ENCODE measurements around the gene IL4.

IL4 gene

DNA sequence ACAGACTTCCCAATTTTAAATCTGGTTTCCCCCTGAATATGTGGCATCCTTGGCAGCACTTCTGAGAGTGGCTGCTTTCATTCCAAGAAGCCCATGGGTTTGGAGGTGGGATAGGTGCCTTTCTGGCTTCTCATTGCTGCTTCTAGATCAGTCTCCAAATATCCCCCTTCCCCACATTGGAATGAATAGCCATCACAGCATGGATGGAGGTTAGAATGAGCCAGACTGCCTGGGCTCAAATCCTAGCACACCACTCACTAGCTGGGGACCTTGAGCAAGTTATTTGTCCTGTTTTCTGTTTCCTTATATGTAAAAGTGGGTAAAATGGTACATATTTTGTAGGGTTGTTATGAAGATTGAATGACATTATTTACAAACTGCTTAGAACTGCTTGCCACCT lies 29.6 kb upstream of the IL4 start:
- TF ChIP-seq, protein P1, sequence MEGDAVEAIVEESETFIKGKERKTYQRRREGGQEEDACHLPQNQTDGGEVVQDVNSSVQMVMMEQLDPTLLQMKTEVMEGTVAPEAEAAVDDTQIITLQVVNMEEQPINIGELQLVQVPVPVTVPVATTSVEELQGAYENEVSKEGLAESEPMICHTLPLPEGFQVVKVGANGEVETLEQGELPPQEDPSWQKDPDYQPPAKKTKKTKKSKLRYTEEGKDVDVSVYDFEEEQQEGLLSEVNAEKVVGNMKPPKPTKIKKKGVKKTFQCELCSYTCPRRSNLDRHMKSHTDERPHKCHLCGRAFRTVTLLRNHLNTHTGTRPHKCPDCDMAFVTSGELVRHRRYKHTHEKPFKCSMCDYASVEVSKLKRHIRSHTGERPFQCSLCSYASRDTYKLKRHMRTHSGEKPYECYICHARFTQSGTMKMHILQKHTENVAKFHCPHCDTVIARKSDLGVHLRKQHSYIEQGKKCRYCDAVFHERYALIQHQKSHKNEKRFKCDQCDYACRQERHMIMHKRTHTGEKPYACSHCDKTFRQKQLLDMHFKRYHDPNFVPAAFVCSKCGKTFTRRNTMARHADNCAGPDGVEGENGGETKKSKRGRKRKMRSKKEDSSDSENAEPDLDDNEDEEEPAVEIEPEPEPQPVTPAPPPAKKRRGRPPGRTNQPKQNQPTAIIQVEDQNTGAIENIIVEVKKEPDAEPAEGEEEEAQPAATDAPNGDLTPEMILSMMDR (IDR thresholded peaks at IDR 0.05): no peak
- no peak for DNase-seq
- Mint-ChIP-seq H3K36me3 (ENCODE audit: low read depth) (peaks cover 27% of the 10 kb centered on the region), H3K27ac (no peak overlapping the region), H3K4me3 (no peak overlapping the region), H3K27me3 (ENCODE audit: low read depth, poor library complexity) (peaks cover 5% of the 10 kb centered on the region), H3K4me1 (no peaks in the 10 kb centered on the region), H3K9me3 (peaks cover 17% of the 10 kb centered on the region)

DNA sequence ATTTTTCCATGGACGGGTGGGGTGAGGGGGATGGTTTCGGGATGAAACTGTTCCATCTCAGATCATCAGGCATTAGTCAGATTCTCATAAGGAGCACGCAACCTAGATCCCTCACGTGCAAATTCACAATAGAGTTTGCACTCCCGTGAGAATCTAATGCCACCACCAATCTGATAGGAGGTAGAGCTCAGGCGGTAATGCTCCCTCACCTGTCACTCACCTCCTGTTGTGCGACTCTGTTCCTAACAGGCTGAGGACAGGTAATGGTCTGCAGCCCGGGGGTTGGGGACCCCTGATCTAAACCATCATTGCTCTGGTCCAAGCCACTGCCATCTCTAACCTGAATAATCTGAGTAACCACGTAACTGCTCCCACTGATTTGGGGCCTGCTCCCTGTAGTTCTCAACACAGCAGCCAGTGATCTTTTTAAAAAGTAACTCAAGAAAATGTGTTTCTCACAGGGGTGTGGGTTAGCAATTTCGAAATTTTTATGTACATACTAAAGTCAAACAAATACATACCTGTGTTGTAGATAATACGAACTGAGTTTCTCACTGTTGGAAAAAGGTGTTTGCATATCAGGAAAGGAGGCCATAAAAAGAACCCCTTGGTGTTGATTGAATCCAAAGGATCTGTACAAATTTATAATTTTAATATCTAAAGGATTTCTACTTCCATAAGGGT lies 27.1 kb upstream of the IL4 start:
- H3K4me3 Mint-ChIP-seq: no peak overlapping the region
- TF ChIP-seq, protein P1 (IDR thresholded peaks at IDR 0.05): no peak
- peaks cover 29% of the 10 kb centered on the region for H3K9me3 Mint-ChIP-seq
- H3K4me1 Mint-ChIP-seq: no peaks in the 10 kb centered on the region
- no peak overlapping the region for H3K27ac Mint-ChIP-seq
- H3K36me3 Mint-ChIP-seq (ENCODE audit: low read depth): peaks cover 26% of the 10 kb centered on the region
- peaks cover 17% of the 10 kb centered on the region for H3K27me3 Mint-ChIP-seq (ENCODE audit: low read depth, poor library complexity)
- no peak for DNase-seq

DNA sequence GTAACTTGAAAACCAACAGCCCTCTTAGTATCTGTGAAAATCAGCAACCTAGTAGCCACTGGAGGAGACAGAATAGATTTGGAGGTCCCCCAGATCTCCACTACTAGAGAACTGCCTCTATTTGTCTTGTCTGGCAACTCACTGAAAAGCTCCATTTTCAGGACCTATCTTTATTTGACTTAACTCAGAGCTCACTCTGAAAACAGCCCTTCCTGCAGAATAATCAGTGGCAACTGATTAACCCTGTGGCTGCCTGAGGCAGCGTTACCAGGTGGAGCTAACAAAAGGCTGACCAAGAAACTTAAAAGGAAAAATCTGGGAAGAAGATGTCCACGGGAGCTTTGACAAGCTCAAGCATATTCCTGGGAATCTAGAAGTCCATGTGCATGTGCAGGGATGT lies 26.3 kb upstream of the IL4 start:
- DNase-seq: no peak
- H3K4me3 Mint-ChIP-seq: no peak overlapping the region
- H3K9me3 Mint-ChIP-seq: peaks cover 29% of the 10 kb centered on the region
- H3K4me1 Mint-ChIP-seq: no peaks in the 10 kb centered on the region
- H3K27me3 Mint-ChIP-seq (ENCODE audit: low read depth, poor library complexity): peaks cover 21% of the 10 kb centered on the region
- H3K36me3 Mint-ChIP-seq (ENCODE audit: low read depth): peaks cover 18% of the 10 kb centered on the region
- no peak overlapping the region for H3K27ac Mint-ChIP-seq
- TF ChIP-seq, protein P1 (IDR thresholded peaks at IDR 0.05): no peak

DNA sequence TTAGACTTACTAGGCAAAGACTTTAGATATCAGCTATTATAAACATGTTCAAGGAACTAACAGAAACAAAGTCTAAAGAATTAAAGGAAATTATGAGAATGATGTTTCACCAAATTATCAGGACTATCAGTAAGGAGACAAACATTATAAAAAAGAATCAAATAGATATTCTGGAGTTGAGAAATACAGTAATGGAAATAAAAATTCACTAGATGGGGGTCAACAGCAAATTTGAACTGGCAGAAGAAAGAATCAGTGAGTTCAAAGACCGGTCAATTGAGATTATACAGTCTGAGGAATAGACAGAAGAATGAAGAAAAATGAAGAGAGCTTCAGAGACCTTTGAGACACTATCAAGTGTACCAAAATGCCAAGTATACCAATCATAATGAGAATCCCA lies 25.4 kb upstream of the IL4 start:
- H3K27ac Mint-ChIP-seq: no peak overlapping the region
- DNase-seq: no peak
- H3K36me3 Mint-ChIP-seq (ENCODE audit: low read depth): peaks cover 10% of the 10 kb centered on the region
- H3K27me3 Mint-ChIP-seq (ENCODE audit: low read depth, poor library complexity): peaks cover 24% of the 10 kb centered on the region
- H3K9me3 Mint-ChIP-seq: peaks cover 29% of the 10 kb centered on the region
- TF ChIP-seq, protein P1 (IDR thresholded peaks at IDR 0.05): no peak
- no peak overlapping the region for H3K4me3 Mint-ChIP-seq
- H3K4me1 Mint-ChIP-seq: no peaks in the 10 kb centered on the region

DNA sequence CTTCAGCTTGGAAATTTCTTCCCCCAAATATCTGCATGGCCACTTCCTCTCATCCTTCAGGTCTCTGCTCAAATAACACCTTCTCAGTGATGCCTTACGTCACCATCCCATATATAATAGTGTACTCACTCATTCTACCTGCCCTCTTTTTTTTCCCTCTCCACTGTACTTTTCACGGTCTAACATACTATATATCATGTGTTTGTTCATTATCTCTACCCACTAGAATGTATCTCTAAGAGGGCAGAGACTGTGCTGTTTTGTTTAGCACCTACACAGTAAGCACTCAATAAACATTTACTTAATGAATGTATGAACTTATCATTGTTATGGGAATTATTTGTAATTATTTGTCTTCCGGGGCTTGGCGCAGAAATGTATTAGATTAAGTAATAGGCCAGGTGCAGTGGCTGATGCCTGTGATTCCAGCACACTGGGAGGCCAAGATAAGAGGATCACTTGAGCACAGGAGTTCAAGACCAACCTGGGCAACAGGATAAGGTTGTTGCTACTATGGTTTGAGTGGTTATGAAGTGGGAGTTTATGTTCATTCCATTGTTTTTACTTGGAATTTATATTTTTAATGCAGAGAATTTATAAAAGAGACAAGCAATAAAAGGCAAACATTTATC lies 21.8 kb upstream of the IL4 start:
- H3K9me3 Mint-ChIP-seq: peaks cover 40% of the 10 kb centered on the region
- no peak overlapping the region for H3K27ac Mint-ChIP-seq
- no peak overlapping the region for H3K4me3 Mint-ChIP-seq
- peaks cover 57% of the 10 kb centered on the region for H3K27me3 Mint-ChIP-seq (ENCODE audit: low read depth, poor library complexity)
- no peak for DNase-seq
- no peaks in the 10 kb centered on the region for H3K4me1 Mint-ChIP-seq
- H3K36me3 Mint-ChIP-seq (ENCODE audit: low read depth): peaks cover 9% of the 10 kb centered on the region
- TF ChIP-seq, protein P1 (IDR thresholded peaks at IDR 0.05): no peak

DNA sequence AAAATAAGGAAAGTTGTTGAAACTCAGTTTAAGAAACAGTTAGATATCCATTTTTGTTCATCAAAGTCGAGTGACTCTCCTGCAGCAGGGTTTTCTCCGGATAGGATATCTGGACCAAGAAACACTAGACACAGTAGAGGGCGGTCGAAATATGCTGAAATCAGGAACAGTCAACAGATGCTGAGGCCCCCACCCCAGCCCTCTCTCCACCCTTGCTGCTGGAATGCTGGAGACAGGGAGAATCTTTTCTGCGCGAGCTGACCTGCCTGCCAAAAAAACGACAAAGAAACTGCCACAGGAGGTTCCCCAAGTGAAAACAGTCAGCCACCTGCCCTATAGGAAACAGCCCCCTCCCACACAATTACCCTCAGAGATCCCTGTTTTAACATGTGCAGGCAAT lies 20.1 kb upstream of the IL4 start:
- H3K27ac Mint-ChIP-seq: no peak overlapping the region
- H3K27me3 Mint-ChIP-seq (ENCODE audit: low read depth, poor library complexity): peaks cover 60% of the 10 kb centered on the region
- DNase-seq: no peak
- no peak overlapping the region for H3K4me3 Mint-ChIP-seq
- peaks cover 26% of the 10 kb centered on the region for H3K9me3 Mint-ChIP-seq
- no peaks in the 10 kb centered on the region for H3K36me3 Mint-ChIP-seq (ENCODE audit: low read depth)
- TF ChIP-seq, protein P1 (IDR thresholded peaks at IDR 0.05): no peak
- no peaks in the 10 kb centered on the region for H3K4me1 Mint-ChIP-seq

Data from nephron progenitor cell (in vitro differentiated cells).